A549 (cell line): ENCODE measurements around the gene BBS9. TPM values are rescaled to one million over a fixed set of nuclear protein-coding genes. Genes with fewer than 3 reads are reported as not detected.

Experiments used
- ATAC-seq, 2 experiments: fragments of 200-7000 bp in 1 of 2; fragments of >200 bp in 1 of 2; cut with Nextera tagmentation in 1 of 2; cut with Tn5 transposase in 1 of 2; 3 replicates each; pipeline versions ENCODE4 v1.8.0 to v1.9.1; 2018 to 2020; ENCODE audit warnings: mild to moderate bottlenecking in 1 of 2, moderate library complexity in 1 of 2
- CTCF ChIA-PET: fragments of 300-600 bp; sonication (Branson Sonifier 250); formaldehyde crosslinking; extraction: SDS; loops from one replicate; lab custom pipeline; 2021; ENCODE audit warnings: antibody characterized with exemption, inconsistent platforms; lab: Yijun Ruan, JAX
- POLR2A ChIA-PET: fragments of 350-600 bp; formaldehyde crosslinking; extraction: SDS; loops from one replicate; lab custom pipeline; 2021; ENCODE audit warnings: antibody characterized with exemption, inconsistent platforms; lab: Yijun Ruan, JAX
- DNase-seq, 2 experiments: peaks; one replicate each; pipeline versions ENCODE4 v3.0.0 to v3.0.0-alpha.2; 2011 to 2016; ENCODE audit warnings: low read depth in 1 of 2, low spot score in 1 of 2
- FAIRE-seq: peaks from 2 replicates; lab custom pipeline; 2011; peaks lifted over from hg19 to GRCh38; lab: Jason Lieb, UNC
- H3K27ac ChIP-seq, 2 experiments: fragments of >200 bp; sonication (Bioruptor Twin); formaldehyde crosslinking; 3 replicates each; pipeline ENCODE4 v1.5.1; 2016 to 2017
- H3K4me1 ChIP-seq: fragments of >200 bp; sonication (Bioruptor Twin); formaldehyde crosslinking; 3 replicates; pipeline ENCODE4 v1.6.1; 2016
- H3K4me2 ChIP-seq: fragments of >200 bp; sonication (Bioruptor Twin); formaldehyde crosslinking; 3 replicates; pipeline ENCODE4 v1.6.1; 2016
- H3K4me3 ChIP-seq: fragments of >200 bp; sonication (Bioruptor Twin); formaldehyde crosslinking; 3 replicates; pipeline ENCODE4 v1.5.1; 2016
- H3K9me3 ChIP-seq: fragments of >200 bp; sonication (Bioruptor Twin); formaldehyde crosslinking; 3 replicates; pipeline ENCODE4 v1.6.1; 2016
- CBX2 ChIP-seq: fragments of 200-600 bp; sonication (generic); IDR thresholded peaks from 2 replicates; pipeline ENCODE4 v1.6.1; 2016; ENCODE audit warnings: low read depth, mild to moderate bottlenecking, borderline replicate concordance
- EHMT2 ChIP-seq: fragments of 200-600 bp; sonication (generic); IDR thresholded peaks from 2 replicates; pipeline ENCODE4 v1.6.1; 2016; ENCODE audit warnings: antibody characterized with exemption, low read depth, mild to moderate bottlenecking, moderate library complexity
- EP300 ChIP-seq, 2 experiments: fragments of >200 bp; sonication (Bioruptor Twin); formaldehyde crosslinking; IDR thresholded peaks; 2 replicates in 1 of 2; 3 replicates in 1 of 2; pipeline ENCODE4 v1.6.1; 2016 to 2017
- ESRRA ChIP-seq: fragments of 150-350 bp; IDR thresholded peaks from 2 replicates; pipeline ENCODE4 v1.6.1; 2014; ENCODE audit warnings: mild to moderate bottlenecking, low read length, borderline replicate concordance
- FOSB ChIP-seq: fragments of 250-450 bp; sonication (Bioruptor Pico); IDR thresholded peaks from 2 replicates; pipeline ENCODE4 v1.5.0; 2020; ENCODE audit warnings: mild to moderate bottlenecking, moderate library complexity
- FOSL2 ChIP-seq, 2 experiments: fragments of 450-650 bp in 1 of 2; fragments of >200 bp in 1 of 2; sonication (Bioruptor Twin) in 1 of 2; formaldehyde crosslinking; IDR thresholded peaks; 2 replicates each; pipeline versions ENCODE4 v1.5.0 to v1.6.1; 2016 to 2020; ENCODE audit warnings: mild to moderate bottlenecking in 1 of 2, moderate library complexity in 1 of 2
- GATA3 ChIP-seq: IDR thresholded peaks from 2 replicates; pipeline ENCODE4 v1.6.1; 2012; ENCODE audit warnings: borderline replicate concordance
- HDAC2 ChIP-seq: fragments of 200-600 bp; sonication (generic); IDR thresholded peaks from 2 replicates; pipeline ENCODE4 v1.6.1; 2016
- HEYL ChIP-seq: fragments of 250-450 bp; sonication (Bioruptor Pico); IDR thresholded peaks from 2 replicates; pipeline ENCODE4 v1.8.0; 2021; ENCODE audit warnings: mild to moderate bottlenecking, moderate library complexity
- HOXA7 ChIP-seq: fragments of 250-450 bp; sonication (Bioruptor Pico); IDR thresholded peaks from 2 replicates; pipeline ENCODE4 v1.5.0; 2020; ENCODE audit warnings: mild to moderate bottlenecking, moderate library complexity
- JUN ChIP-seq, 2 experiments: fragments of >200 bp; sonication (Bioruptor Twin); formaldehyde crosslinking; IDR thresholded peaks; 2 replicates in 1 of 2; 3 replicates in 1 of 2; pipeline ENCODE4 v1.6.1; 2016 to 2017
- KDM1A ChIP-seq: fragments of 200-600 bp; sonication (generic); IDR thresholded peaks from 2 replicates; pipeline ENCODE4 v1.6.1; 2016; ENCODE audit warnings: low read depth, mild to moderate bottlenecking
- MAFK ChIP-seq: fragments of 450-650 bp; IDR thresholded peaks from 2 replicates; pipeline ENCODE4 v1.6.1; 2014; ENCODE audit not compliant: partially characterized antibody
- NFE2L2 ChIP-seq: fragments of 150-350 bp; conservative IDR thresholded peaks from 2 replicates; pipeline ENCODE4 v1.6.1; 2014; ENCODE audit warnings: low read length
- RAD21 ChIP-seq, 2 experiments: fragments of >200 bp in 1 of 2; sonication (Bioruptor Twin) in 1 of 2; formaldehyde crosslinking in 1 of 2; IDR thresholded peaks in 1 of 2; conservative IDR thresholded peaks in 1 of 2; 2 replicates in 1 of 2; 3 replicates in 1 of 2; pipeline ENCODE4 v1.6.1; 2012 to 2018; ENCODE audit warnings: inconsistent platforms in 1 of 2
- RARB ChIP-seq: fragments of 250-450 bp; sonication (Bioruptor Pico); IDR thresholded peaks from 2 replicates; pipeline ENCODE4 v1.8.0; 2021; ENCODE audit warnings: mild to moderate bottlenecking, moderate library complexity
- RNF2 ChIP-seq: fragments of 200-600 bp; sonication (generic); IDR thresholded peaks from 2 replicates; pipeline ENCODE4 v1.6.1; 2016; ENCODE audit warnings: low read depth, mild to moderate bottlenecking, antibody characterized with exemption, moderate library complexity, borderline replicate concordance
- SMC3 ChIP-seq: fragments of >200 bp; sonication (Bioruptor Twin); formaldehyde crosslinking; IDR thresholded peaks from 3 replicates; pipeline ENCODE4 v1.6.1; 2018; ENCODE audit warnings: inconsistent platforms
- TP53 ChIP-seq: fragments of 250-450 bp; sonication (Bioruptor Pico); IDR thresholded peaks from 2 replicates; pipeline ENCODE4 v1.5.0; 2021; ENCODE audit warnings: mild to moderate bottlenecking, moderate library complexity
- WGBS: methylation state at CpG from one replicate; pipeline ENCODE4 v1.1.6; 2017; ENCODE audit errors: missing lambda C conversion rate; 5-methylcytosine and 5-hydroxymethylcytosine counted together
- polyA plus RNA-seq, 4 experiments: library from polyadenylated mRNA; depleted of rRNA in 3 of 4; stranded (reverse); fragments of >200 nt; fragmentation: RNase III in 1 of 4; extraction: RNeasy Plus Mini Kit Qiagen cat#74134 plus additional on column Dnase treatment in 1 of 4; gene quantifications; 2 replicates in 3 of 4; 3 replicates in 1 of 4; pipeline ENCODE4 v1.2.3, GENCODE V29; 2011 to 2017
- TF ChIP-seq, protein P1 (sequence below): fragments of >200 bp; sonication (Bioruptor Twin); formaldehyde crosslinking; IDR thresholded peaks from 3 replicates; pipeline ENCODE4 v1.5.1; 2016
- TF ChIP-seq, protein P2 (sequence below): IDR thresholded peaks from 2 replicates; pipeline ENCODE4 v1.6.1; 2012
- TF ChIP-seq, protein P3 (sequence below): IDR thresholded peaks from 2 replicates; pipeline ENCODE4 v1.6.1; 2012
- TF ChIP-seq, protein P4 (sequence below): IDR thresholded peaks from 2 replicates; pipeline ENCODE4 v1.6.1; 2012; ENCODE audit warnings: low read depth, borderline replicate concordance

The BBS9 gene
- polyA plus RNA-seq, 2 of the 4 experiments (the other 2 are of a cell fraction): 8.3 to 9.1 TPM

DNA sequence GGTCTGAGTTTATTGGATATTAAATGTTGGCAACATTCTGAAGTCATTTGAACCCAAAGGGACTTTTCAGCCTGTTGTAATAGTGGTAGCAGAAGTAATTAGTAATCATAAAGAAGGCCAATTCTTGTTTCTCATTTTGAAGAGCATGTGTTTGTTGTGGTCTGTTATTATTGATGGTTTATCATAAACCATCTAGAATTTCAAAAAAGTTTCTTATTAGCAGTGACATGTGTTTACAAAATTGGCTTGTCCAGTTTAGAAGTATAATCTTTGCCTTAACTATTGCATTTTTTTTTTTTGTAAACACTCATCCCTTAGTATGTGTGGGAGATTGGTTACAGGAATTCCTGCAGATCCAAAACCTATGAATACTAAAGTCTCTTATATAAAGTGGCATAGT is 177.8 kb downstream of the BBS9 start:
- DNase-seq: no peak
- H3K27ac ChIP-seq: no peak overlapping the region
- H3K9me3 ChIP-seq: no peaks in the 10 kb centered on the region
- ATAC-seq: no peak
- no peaks in the 10 kb centered on the region for H3K4me1 ChIP-seq
- ChIA-PET CTCF (no interaction called here), POLR2A (no interaction called here)
- H3K4me3 ChIP-seq: no peak overlapping the region
- no peak overlapping the region for H3K4me2 ChIP-seq
- no peak for FAIRE-seq
- TF ChIP-seq HDAC2 (no peak), JUN (IDR thresholded peaks at IDR 0.05) (no peak), TP53 (CRISPR knock-in tag) (no peak), SMC3 (no peak), MAFK (no peak), EHMT2 (no peak), RAD21 (conservative IDR thresholded peaks at IDR 0.05 in 1 of 2, IDR thresholded peaks at IDR 0.05 in 1 of 2) (no peak), GATA3 (no peak), KDM1A (no peak), FOSL2 (IDR thresholded peaks at IDR 0.05) (no peak), FOSL2 (CRISPR knock-in tag; IDR thresholded peaks at IDR 0.05) (no peak)
- TF ChIP-seq, protein P1, sequence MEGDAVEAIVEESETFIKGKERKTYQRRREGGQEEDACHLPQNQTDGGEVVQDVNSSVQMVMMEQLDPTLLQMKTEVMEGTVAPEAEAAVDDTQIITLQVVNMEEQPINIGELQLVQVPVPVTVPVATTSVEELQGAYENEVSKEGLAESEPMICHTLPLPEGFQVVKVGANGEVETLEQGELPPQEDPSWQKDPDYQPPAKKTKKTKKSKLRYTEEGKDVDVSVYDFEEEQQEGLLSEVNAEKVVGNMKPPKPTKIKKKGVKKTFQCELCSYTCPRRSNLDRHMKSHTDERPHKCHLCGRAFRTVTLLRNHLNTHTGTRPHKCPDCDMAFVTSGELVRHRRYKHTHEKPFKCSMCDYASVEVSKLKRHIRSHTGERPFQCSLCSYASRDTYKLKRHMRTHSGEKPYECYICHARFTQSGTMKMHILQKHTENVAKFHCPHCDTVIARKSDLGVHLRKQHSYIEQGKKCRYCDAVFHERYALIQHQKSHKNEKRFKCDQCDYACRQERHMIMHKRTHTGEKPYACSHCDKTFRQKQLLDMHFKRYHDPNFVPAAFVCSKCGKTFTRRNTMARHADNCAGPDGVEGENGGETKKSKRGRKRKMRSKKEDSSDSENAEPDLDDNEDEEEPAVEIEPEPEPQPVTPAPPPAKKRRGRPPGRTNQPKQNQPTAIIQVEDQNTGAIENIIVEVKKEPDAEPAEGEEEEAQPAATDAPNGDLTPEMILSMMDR: no peak
- TF ChIP-seq, protein P2, sequence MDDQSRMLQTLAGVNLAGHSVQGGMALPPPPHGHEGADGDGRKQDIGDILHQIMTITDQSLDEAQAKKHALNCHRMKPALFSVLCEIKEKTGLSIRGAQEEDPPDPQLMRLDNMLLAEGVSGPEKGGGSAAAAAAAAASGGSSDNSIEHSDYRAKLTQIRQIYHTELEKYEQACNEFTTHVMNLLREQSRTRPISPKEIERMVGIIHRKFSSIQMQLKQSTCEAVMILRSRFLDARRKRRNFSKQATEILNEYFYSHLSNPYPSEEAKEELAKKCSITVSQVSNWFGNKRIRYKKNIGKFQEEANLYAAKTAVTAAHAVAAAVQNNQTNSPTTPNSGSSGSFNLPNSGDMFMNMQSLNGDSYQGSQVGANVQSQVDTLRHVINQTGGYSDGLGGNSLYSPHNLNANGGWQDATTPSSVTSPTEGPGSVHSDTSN: no peak

DNA sequence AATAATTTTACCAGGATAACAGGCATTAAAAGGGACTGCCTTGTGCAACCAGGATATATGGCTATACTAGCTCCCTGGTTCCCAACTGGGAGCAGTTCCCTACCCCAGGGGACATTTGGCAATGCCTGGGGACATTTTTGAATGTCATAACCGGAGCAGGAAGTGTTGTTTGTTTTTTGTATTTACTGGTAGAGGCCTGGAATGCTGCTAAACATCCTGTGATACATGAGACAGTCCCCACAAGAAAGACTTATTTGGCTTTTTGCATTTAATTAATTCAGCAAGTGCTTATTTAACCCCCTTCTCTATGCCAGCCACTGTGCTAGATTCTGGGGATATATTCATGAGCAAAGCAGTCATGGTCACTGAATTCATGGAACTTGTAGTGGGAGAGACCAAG is 181.2 kb downstream of the BBS9 start:
- no peaks in the 10 kb centered on the region for H3K4me1 ChIP-seq
- H3K27ac ChIP-seq: no peak overlapping the region
- H3K4me3 ChIP-seq: no peak overlapping the region
- no peak for TF ChIP-seq CBX2
- TF ChIP-seq RARB (CRISPR knock-in tag): no peak
- TF ChIP-seq, protein P3, sequence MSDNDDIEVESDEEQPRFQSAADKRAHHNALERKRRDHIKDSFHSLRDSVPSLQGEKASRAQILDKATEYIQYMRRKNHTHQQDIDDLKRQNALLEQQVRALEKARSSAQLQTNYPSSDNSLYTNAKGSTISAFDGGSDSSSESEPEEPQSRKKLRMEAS: no peak
- TF ChIP-seq ESRRA: no peak
- no peak for TF ChIP-seq RNF2
- TF ChIP-seq HOXA7: no peak
- TF ChIP-seq, protein P4, sequence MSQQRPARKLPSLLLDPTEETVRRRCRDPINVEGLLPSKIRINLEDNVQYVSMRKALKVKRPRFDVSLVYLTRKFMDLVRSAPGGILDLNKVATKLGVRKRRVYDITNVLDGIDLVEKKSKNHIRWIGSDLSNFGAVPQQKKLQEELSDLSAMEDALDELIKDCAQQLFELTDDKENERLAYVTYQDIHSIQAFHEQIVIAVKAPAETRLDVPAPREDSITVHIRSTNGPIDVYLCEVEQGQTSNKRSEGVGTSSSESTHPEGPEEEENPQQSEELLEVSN: no peak
- no peak overlapping the region for H3K4me2 ChIP-seq
- no peak for DNase-seq
- FAIRE-seq: no peak
- ChIA-PET CTCF (no interaction called here), POLR2A (no interaction called here)
- H3K9me3 ChIP-seq: no peaks in the 10 kb centered on the region
- WGBS: 21% methylated on average over 1 of the region's 1 CpG
- ATAC-seq: no peak

DNA sequence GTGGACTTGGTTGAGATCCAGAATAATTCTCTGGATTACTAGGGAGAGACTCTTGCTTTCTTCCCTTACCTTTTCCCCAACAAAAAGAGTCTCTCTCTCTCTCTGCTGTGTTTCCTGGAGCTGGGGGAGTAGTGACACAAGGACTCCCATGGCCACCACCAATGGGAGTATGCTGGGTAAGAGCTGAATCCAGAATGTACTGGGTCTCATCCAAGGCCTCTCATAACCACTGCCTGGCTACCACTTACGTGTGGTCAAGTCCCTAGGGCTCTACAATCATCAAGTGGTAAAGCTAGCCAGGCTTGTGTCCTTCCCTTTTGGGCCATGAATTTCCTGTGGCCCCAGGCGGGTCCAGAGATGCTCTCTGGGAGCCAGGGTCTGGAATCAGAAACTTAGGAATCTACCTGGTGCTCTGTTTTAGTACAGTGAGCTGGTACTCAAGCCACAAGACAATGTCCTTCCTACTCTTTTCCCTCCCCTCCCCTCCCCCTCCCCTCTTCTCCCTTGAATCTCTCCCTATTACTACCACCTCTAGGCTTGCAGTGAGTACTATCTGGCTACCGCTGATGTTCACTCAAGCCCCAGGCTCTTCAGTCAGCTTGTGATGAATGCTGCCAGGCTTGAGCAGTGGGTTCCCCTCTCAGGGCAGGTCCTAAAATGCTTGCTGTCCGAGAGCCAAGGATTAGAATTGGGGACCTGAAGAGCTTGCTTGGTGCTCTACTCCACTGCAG is 196.6 kb downstream of the BBS9 start:
- Histone ChIP-seq H3K4me3 (no peak overlapping the region), H3K4me2 (no peak overlapping the region), H3K27ac (no peak overlapping the region), H3K4me1 (no peaks in the 10 kb centered on the region), H3K9me3 (no peaks in the 10 kb centered on the region; the same call in 2 of the 3 replicates)
- ChIA-PET POLR2A (no interaction called here), CTCF (interaction anchor here (1.5 to 1.8 kb wide), 2 partner anchors 9 to 25 kb away, joined by 3 to 6 read pairs; no protein-coding TSS in a partner anchor)
- TF ChIP-seq NFE2L2 (no peak), HEYL (CRISPR knock-in tag) (no peak), EP300 (IDR thresholded peaks at IDR 0.05) (no peak), FOSB (CRISPR knock-in tag) (no peak)
- TF ChIP-seq, protein P4: no peak
- DNase-seq: no peak
- 34% methylated on average over 4 of the region's 4 CpGs for WGBS
- ATAC-seq: no peak
- FAIRE-seq: no peak
